ENCODE data around the gene TTBK2. TPM values are rescaled to one million over a fixed set of nuclear protein-coding genes. Genes with fewer than 3 reads are reported as not detected.

The TTBK2 gene
- total RNA-seq, 1 experiment from 2014 or later = 10.6 TPM

DNA sequence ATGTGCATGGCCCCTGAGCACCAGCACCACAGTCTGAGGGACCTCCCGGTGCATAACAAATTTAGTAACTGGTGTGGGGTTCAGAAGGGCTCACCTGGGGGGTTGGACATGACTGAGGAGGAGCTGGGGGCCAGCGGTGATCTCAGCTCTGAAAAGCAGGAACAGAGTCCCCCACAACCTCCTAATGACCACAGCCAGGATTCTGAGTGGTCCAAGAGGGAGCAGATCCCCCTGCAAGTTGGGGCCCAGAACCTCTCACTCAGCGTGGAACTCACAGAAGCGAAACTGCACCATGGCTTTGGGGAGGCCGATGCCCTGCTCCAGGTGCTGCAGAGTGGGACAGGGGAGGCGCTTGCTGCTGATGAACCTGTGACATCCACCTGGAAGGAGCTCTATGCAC lies 226.6 kb downstream of the TTBK2 start:
- Histone ChIP-seq H3K9ac (ENCODE audit: low read length) (no peak overlapping the region), H4K20me1 (ENCODE audit: insufficient read depth) (no peaks in the 10 kb centered on the region), H3K36me3 (ENCODE audit: control insufficient read depth in 1 of 2, insufficient read depth in 2 of 2, low read length in 2 of 2) (no peaks in the 10 kb centered on the region; a peak in 1 of 4 replicates), H3K4me1 (ENCODE audit: control insufficient read depth in 1 of 2, insufficient read depth in 2 of 2, low read length in 2 of 2) (no peaks in the 10 kb centered on the region), H3K9me2 (ENCODE audit: insufficient read depth) (no peaks in the 10 kb centered on the region), H2AFZ (ENCODE audit: low read depth, low read length, poor library complexity, severe bottlenecking) (no peak overlapping the region), H3K79me2 (ENCODE audit: insufficient read depth, low read length) (no peaks in the 10 kb centered on the region), H3K4me2 (ENCODE audit: low read length) (no peak overlapping the region), H3K4me3 (replicated peaks in 1 of 2; ENCODE audit: low read depth in 1 of 2, low read length in 2 of 2) (no peak overlapping the region), H3K27ac (ENCODE audit: low read depth, low read length) (no peak overlapping the region), H3K27me3 (ENCODE audit: insufficient read depth, low read length) (no peaks in the 10 kb centered on the region), H3K9me3 (ENCODE audit: control insufficient read depth in 1 of 2, insufficient read depth in 1 of 2, low read depth in 1 of 2, low read length in 2 of 2) (no peaks in the 10 kb centered on the region)
- ATAC-seq (no peak), DNase-seq (ENCODE audit: low read depth, low spot score) (no peak)
- ChIA-PET RAD21 (ENCODE audit: low non-redundant PET in 1 of 2, low total read pairs in 2 of 2, uncharacterized antibody in 2 of 2, unreplicated experiment in 2 of 2) (no interaction called here), POLR2A (no interaction called here), CTCF (no interaction called here)
- TF ChIP-seq CEBPB (IDR thresholded peaks at IDR 0.05; ENCODE audit: low read depth) = no peak
- TF ChIP-seq EZH2phosphoT487 (IDR thresholded peaks at IDR 0.05; ENCODE audit: borderline replicate concordance) = no peak
- TF ChIP-seq YY1 (IDR thresholded peaks at IDR 0.05; ENCODE audit: extremely low read depth, insufficient replicate concordance, low read depth, low read length) = no peak
- TF ChIP-seq EGR1 (IDR thresholded peaks at IDR 0.05; ENCODE audit: low read depth) = no peak
- no peak for TF ChIP-seq EZH2 (IDR thresholded peaks at IDR 0.05)
- TF ChIP-seq POLR2AphosphoS5 (IDR thresholded peaks at IDR 0.05; ENCODE audit: low read depth, low read length) = no peak
- TF ChIP-seq FOSL1 (IDR thresholded peaks at IDR 0.05; ENCODE audit: low read depth) = no peak
- TF ChIP-seq, protein P1, sequence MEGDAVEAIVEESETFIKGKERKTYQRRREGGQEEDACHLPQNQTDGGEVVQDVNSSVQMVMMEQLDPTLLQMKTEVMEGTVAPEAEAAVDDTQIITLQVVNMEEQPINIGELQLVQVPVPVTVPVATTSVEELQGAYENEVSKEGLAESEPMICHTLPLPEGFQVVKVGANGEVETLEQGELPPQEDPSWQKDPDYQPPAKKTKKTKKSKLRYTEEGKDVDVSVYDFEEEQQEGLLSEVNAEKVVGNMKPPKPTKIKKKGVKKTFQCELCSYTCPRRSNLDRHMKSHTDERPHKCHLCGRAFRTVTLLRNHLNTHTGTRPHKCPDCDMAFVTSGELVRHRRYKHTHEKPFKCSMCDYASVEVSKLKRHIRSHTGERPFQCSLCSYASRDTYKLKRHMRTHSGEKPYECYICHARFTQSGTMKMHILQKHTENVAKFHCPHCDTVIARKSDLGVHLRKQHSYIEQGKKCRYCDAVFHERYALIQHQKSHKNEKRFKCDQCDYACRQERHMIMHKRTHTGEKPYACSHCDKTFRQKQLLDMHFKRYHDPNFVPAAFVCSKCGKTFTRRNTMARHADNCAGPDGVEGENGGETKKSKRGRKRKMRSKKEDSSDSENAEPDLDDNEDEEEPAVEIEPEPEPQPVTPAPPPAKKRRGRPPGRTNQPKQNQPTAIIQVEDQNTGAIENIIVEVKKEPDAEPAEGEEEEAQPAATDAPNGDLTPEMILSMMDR (IDR thresholded peaks at IDR 0.05 in 2 of 3, conservative IDR thresholded peaks at IDR 0.05 in 1 of 3; ENCODE audit: borderline replicate concordance in 1 of 3, insufficient read depth in 1 of 3, low read depth in 2 of 3, low read length in 2 of 3) = no peak
- no peak for TF ChIP-seq ZNF274 (IDR thresholded peaks at IDR 0.05; ENCODE audit: low read depth, low read length)
- TF ChIP-seq POLR2A (IDR thresholded peaks at IDR 0.05; ENCODE audit: borderline replicate concordance, extremely low read depth, insufficient read depth, insufficient read length) = no peak
- TF ChIP-seq, protein P2, sequence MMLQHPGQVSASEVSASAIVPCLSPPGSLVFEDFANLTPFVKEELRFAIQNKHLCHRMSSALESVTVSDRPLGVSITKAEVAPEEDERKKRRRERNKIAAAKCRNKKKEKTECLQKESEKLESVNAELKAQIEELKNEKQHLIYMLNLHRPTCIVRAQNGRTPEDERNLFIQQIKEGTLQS (IDR thresholded peaks at IDR 0.05) = no peak
- no peak for TF ChIP-seq JUND (IDR thresholded peaks at IDR 0.05)
- TF ChIP-seq, protein P3, sequence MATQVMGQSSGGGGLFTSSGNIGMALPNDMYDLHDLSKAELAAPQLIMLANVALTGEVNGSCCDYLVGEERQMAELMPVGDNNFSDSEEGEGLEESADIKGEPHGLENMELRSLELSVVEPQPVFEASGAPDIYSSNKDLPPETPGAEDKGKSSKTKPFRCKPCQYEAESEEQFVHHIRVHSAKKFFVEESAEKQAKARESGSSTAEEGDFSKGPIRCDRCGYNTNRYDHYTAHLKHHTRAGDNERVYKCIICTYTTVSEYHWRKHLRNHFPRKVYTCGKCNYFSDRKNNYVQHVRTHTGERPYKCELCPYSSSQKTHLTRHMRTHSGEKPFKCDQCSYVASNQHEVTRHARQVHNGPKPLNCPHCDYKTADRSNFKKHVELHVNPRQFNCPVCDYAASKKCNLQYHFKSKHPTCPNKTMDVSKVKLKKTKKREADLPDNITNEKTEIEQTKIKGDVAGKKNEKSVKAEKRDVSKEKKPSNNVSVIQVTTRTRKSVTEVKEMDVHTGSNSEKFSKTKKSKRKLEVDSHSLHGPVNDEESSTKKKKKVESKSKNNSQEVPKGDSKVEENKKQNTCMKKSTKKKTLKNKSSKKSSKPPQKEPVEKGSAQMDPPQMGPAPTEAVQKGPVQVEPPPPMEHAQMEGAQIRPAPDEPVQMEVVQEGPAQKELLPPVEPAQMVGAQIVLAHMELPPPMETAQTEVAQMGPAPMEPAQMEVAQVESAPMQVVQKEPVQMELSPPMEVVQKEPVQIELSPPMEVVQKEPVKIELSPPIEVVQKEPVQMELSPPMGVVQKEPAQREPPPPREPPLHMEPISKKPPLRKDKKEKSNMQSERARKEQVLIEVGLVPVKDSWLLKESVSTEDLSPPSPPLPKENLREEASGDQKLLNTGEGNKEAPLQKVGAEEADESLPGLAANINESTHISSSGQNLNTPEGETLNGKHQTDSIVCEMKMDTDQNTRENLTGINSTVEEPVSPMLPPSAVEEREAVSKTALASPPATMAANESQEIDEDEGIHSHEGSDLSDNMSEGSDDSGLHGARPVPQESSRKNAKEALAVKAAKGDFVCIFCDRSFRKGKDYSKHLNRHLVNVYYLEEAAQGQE (IDR thresholded peaks at IDR 0.05; ENCODE audit: low read depth) = no peak
- TF ChIP-seq, protein P4, sequence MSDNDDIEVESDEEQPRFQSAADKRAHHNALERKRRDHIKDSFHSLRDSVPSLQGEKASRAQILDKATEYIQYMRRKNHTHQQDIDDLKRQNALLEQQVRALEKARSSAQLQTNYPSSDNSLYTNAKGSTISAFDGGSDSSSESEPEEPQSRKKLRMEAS (IDR thresholded peaks at IDR 0.05) = no peak
- TF ChIP-seq TCF7L2 (IDR thresholded peaks at IDR 0.05; ENCODE audit: borderline replicate concordance, extremely low read depth, insufficient read depth, insufficient read length) = no peak
- TF ChIP-seq SRF (IDR thresholded peaks at IDR 0.05; ENCODE audit: low read depth) = no peak
- TF ChIP-seq, protein P5, sequence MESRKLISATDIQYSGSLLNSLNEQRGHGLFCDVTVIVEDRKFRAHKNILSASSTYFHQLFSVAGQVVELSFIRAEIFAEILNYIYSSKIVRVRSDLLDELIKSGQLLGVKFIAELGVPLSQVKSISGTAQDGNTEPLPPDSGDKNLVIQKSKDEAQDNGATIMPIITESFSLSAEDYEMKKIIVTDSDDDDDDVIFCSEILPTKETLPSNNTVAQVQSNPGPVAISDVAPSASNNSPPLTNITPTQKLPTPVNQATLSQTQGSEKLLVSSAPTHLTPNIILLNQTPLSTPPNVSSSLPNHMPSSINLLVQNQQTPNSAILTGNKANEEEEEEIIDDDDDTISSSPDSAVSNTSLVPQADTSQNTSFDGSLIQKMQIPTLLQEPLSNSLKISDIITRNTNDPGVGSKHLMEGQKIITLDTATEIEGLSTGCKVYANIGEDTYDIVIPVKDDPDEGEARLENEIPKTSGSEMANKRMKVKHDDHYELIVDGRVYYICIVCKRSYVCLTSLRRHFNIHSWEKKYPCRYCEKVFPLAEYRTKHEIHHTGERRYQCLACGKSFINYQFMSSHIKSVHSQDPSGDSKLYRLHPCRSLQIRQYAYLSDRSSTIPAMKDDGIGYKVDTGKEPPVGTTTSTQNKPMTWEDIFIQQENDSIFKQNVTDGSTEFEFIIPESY (IDR thresholded peaks at IDR 0.05; ENCODE audit: extremely low read depth, insufficient replicate concordance, low read length) = no peak
- TF ChIP-seq RAD21 (IDR thresholded peaks at IDR 0.05; ENCODE audit: low read depth) = no peak
- TF ChIP-seq CBX3 (IDR thresholded peaks at IDR 0.05; ENCODE audit: low read depth) = no peak
- TF ChIP-seq SIN3A (IDR thresholded peaks at IDR 0.05; ENCODE audit: low read depth) = no peak
- BruUV-seq (replicated peaks) = no TSS peak
- intact Hi-C loops (cut with micrococcal nuclease) = no loop called here
